CD4-positive, alpha-beta T cell (primary cell): ENCODE measurements around the gene TARS3. TPM values are rescaled to one million over a fixed set of nuclear protein-coding genes. Genes with fewer than 3 reads are reported as not detected.
"Not testable (repeated sequence)": the region's sequence is repeated elsewhere in the genome, so short reads cannot be mapped to it uniquely, and the experiment has no call there.

Experiments
- ATAC-seq: fragments of 200-7000 bp; cut with Tn5 transposase; one replicate; pipeline ENCODE4 v1.10.0; 2022; ENCODE audit warnings: mild to moderate bottlenecking; ENCODE audit not compliant: poor library complexity
- CTCF ChIA-PET: fragments of 350-600 bp; sonication (Branson Sonifier 250); formaldehyde crosslinking; loops from one replicate; lab custom pipeline; 2021; ENCODE audit warnings: antibody characterized with exemption, inconsistent platforms; lab: Charles Lee
- POLR2A ChIA-PET: fragments of 350-600 bp; sonication (Branson Sonifier 250); formaldehyde crosslinking; loops from one replicate; lab custom pipeline; 2021; ENCODE audit warnings: antibody characterized with exemption, inconsistent platforms; lab: Charles Lee
- DNase-seq, 14 experiments: peaks; one replicate each; pipeline ENCODE4 v3.0.0-alpha.2; 2013 to 2020; ENCODE audit warnings: mixed read lengths in 2 of 14
- H3K27ac ChIP-seq, 2 donors: one replicate each; pipeline versions ENCODE4 v1.5.1 to v1.7.0; 2013; ENCODE audit warnings: low read length in 2 of 2, low read depth in 1 of 2, mild to moderate bottlenecking in 1 of 2
- H3K27me3 ChIP-seq, 2 experiments: 1 replicate in 1 of 2; 2 replicates in 1 of 2; pipeline versions ENCODE4 v1.6.1 to v1.7.0; 2013; ENCODE audit warnings: low read length in 2 of 2, control low read depth in 1 of 2, mild to moderate bottlenecking in 1 of 2, moderate library complexity in 1 of 2; ENCODE audit not compliant: insufficient read depth in 2 of 2, control insufficient read depth in 1 of 2
- H3K36me3 ChIP-seq: one replicate; pipeline ENCODE4 v1.6.1; 2013; ENCODE audit warnings: low read length, control low read depth; ENCODE audit not compliant: insufficient read depth
- H3K4me1 ChIP-seq: one replicate; pipeline ENCODE4 v1.6.1; 2013; ENCODE audit warnings: low read length, control low read depth; ENCODE audit not compliant: insufficient read depth
- H3K4me3 ChIP-seq: one replicate; pipeline ENCODE4 v1.5.1; 2013; ENCODE audit warnings: mild to moderate bottlenecking, low read length, moderate library complexity
- H3K9me3 ChIP-seq, 2 experiments: 1 replicate in 1 of 2; 2 replicates in 1 of 2; pipeline versions ENCODE4 v1.6.1 to v1.7.0; 2013; ENCODE audit warnings: low read length in 2 of 2, mild to moderate bottlenecking in 2 of 2, control low read depth in 1 of 2, moderate library complexity in 1 of 2; ENCODE audit not compliant: control insufficient read depth in 1 of 2, insufficient read depth in 1 of 2
- H3K27ac Mint-ChIP-seq: one replicate; pipeline ENCODE4 v1.8.0; 2020; ENCODE audit warnings: mixed read lengths
- H3K27me3 Mint-ChIP-seq: one replicate; pipeline ENCODE4 v1.8.0; 2021; ENCODE audit warnings: mixed read lengths
- H3K36me3 Mint-ChIP-seq: one replicate; pipeline ENCODE4 v1.8.0; 2021; ENCODE audit warnings: low read depth, mixed read lengths
- H3K4me1 Mint-ChIP-seq: one replicate; pipeline ENCODE4 v1.8.0; 2021; ENCODE audit warnings: low read depth, mixed read lengths
- H3K4me3 Mint-ChIP-seq: one replicate; pipeline ENCODE4 v1.8.0; 2020; ENCODE audit warnings: mild to moderate bottlenecking, mixed read lengths
- H3K9me3 Mint-ChIP-seq: one replicate; pipeline ENCODE4 v1.8.0; 2020; ENCODE audit warnings: mixed read lengths
- intact Hi-C, 2 experiments: fragments of 100-400 bp; cut with DNase I in 1 of 2; cut with micrococcal nuclease in 1 of 2; formaldehyde crosslinking; loops; one replicate each; pipeline versions ENCODE4 v1.15.1 to v1.9.0; 2023 to 2025; cut with DNase I, micrococcal nuclease
- polyA plus RNA-seq, 2 donors: library from polyadenylated mRNA; unstranded; fragments of 120-200 nt; gene quantifications; one replicate each; pipeline ENCODE4 v1.2.1, GENCODE V29; 2013
- total RNA-seq, 174 experiments: library from RNA in 2 of 174; stranded (reverse) in 2 of 174; gene quantifications; one replicate each; pipeline ENCODE4 v1.2.3 and lab custom pipeline; 2021 to 2026
- TF ChIP-seq, protein P1 (sequence below): fragments of 200-600 bp; IDR thresholded peaks from one replicate; pipeline ENCODE4 v1.8.0; 2022; ENCODE audit warnings: antibody characterized with exemption, mild to moderate bottlenecking

Gene TARS3
- total RNA-seq (10 to 100 TPM; 16.6 to 18.1 TPM), total RNA-seq (lab: John Stamatoyannopoulos, UW) (9.2 to 72.8 (median 41.1) reads per million in 172 experiments)
- 19.4 TPM for polyA plus RNA-seq (2013, experiment 1 of 2)
- polyA plus RNA-seq (2013, experiment 2 of 2) = 24.1 TPM

DNA sequence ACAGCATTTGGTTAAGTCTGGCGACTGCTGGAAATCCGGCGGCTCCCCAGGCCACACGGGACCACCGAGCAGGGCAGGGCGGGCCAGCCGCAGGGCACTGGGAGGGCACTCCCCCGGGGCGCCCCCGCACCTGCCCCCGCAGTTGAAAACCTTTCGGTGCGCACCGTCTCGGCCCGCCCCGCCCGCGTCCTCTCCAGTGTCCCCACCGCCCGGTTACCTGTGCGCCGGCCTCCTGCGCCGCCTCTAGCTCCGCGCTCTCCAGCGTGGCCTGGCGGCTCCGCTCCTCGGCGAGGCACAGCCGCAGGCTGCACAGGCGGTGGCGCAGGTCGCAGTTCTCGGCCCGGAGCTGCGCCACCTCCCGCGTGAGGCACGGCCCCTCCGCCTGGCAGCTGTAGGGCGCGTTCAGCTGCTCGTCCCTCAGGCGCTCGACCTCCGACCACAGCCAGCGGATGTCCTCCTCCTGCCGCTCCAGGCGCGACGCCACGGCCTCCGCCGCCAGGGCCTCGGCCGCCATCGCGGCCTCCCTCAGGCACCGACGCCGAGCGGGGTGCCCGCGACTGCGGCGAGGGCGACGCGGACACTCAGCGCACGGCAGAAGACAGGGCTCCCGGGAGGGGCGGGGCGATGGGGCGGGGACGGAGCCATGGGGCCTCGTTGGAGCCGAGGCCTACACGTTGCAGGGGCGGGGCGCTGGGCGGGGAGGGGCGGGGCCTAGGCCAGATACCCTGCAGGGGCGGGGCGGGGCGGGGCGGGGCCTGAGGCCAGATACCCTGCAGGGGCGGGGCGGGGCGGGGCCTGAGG is at the start of gene TARS3:
Gene TARS3, minus strand, starts transcription at position 600 of the 801 bp plus-strand sequence. Its CDS starts 86 bp downstream, at position 514.
- ATAC-seq (peak; percentile 92), DNase-seq (peak; percentile 93 to 100 (median 97))
- ChIA-PET CTCF (interaction anchor here (1.1 to 1.4 kb wide), 3 partner anchors 20 to 424 kb away, joined by 3 to 6 read pairs (median 4); no protein-coding TSS in a partner anchor), POLR2A (interaction anchor here (0.7 to 2.5 kb wide), 23 partner anchors 10 to 1122 kb away, joined by 3 to 29 read pairs (median 4); partner anchors contain the start of genes ASB7, LINS1, SNRPA1 and TM2D3)
- peak within 1 kb of the TSS; percentile 64 for H3K4me3 ChIP-seq
- peak within 1 kb of the TSS; percentile 61 to 81 for H3K27ac ChIP-seq
- peaks cover 42% of the 10 kb centered on the region for H3K4me1 Mint-ChIP-seq
- H3K9me3 Mint-ChIP-seq = no peaks in the 10 kb centered on the region
- no peaks in the 10 kb centered on the region for H3K27me3 ChIP-seq
- intact Hi-C loops = loop anchor here (1.0 to 10.0 kb wide), 6 partner anchors 27 to 1119 kb away; partner anchors contain the start of genes SNRPA1 (in 2 of the 2), ASB7 (in 1 of the 2), LINS1 (in 1 of the 2) and TM2D3 (in 1 of the 2)
- peak within 1 kb of the TSS; percentile 87 for H3K27ac Mint-ChIP-seq
- TF ChIP-seq, protein P1, sequence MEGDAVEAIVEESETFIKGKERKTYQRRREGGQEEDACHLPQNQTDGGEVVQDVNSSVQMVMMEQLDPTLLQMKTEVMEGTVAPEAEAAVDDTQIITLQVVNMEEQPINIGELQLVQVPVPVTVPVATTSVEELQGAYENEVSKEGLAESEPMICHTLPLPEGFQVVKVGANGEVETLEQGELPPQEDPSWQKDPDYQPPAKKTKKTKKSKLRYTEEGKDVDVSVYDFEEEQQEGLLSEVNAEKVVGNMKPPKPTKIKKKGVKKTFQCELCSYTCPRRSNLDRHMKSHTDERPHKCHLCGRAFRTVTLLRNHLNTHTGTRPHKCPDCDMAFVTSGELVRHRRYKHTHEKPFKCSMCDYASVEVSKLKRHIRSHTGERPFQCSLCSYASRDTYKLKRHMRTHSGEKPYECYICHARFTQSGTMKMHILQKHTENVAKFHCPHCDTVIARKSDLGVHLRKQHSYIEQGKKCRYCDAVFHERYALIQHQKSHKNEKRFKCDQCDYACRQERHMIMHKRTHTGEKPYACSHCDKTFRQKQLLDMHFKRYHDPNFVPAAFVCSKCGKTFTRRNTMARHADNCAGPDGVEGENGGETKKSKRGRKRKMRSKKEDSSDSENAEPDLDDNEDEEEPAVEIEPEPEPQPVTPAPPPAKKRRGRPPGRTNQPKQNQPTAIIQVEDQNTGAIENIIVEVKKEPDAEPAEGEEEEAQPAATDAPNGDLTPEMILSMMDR = peak; percentile 38
- H3K4me1 ChIP-seq = peaks cover 20% of the 10 kb centered on the region
- H3K27me3 Mint-ChIP-seq = no peaks in the 10 kb centered on the region
- H3K4me3 Mint-ChIP-seq = peak within 1 kb of the TSS; percentile 89
- no peaks in the 10 kb centered on the region for H3K9me3 ChIP-seq
- peaks cover 30% of the 10 kb centered on the region for H3K36me3 ChIP-seq
- peaks cover 44% of the 10 kb centered on the region for H3K36me3 Mint-ChIP-seq

DNA sequence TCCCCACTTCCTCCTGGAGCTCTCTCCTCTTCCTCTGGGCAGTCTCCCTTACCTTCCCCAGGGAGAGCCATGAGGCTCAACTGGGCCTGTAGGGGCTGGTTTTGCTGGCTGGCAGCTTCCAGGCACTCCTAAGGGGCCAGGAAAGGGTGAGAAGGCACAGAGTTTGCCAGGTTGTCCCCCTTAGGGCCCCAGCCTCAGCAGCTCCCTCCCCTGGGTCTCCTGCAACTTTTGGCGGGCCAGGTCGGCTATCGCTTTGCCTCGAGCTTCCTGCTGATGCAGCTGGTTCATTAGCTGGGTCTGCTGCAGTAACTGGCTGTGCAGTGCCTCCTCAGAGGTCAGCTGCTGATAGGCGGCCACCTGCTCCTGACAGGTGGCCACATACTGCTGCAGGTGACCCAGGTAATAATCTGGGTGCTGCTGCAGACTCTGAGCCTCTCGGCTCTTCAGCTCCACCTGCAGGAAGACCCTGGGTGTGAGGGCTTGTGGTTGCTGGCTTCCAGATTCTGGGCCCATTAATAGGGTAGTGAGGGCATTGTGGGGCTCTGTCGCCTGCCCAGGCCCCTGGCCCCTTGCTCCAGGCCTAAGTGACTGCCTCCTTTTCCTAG is 49.3 kb upstream of the TARS3 start:
- Histone ChIP-seq H3K36me3 (no peaks in the 10 kb centered on the region), H3K27ac (no peak overlapping the region), H3K4me1 (no peaks in the 10 kb centered on the region), H3K9me3 (no peaks in the 10 kb centered on the region), H3K27me3 (no peaks in the 10 kb centered on the region), H3K4me3 (no peak overlapping the region)
- ATAC-seq = no peak
- H3K4me3 Mint-ChIP-seq = no peak overlapping the region
- no peak overlapping the region for H3K27ac Mint-ChIP-seq
- TF ChIP-seq, protein P1 = no peak
- H3K36me3 Mint-ChIP-seq = no peaks in the 10 kb centered on the region
- ChIA-PET POLR2A (no interaction called here), CTCF (no interaction called here)
- H3K4me1 Mint-ChIP-seq = no peaks in the 10 kb centered on the region
- no peaks in the 10 kb centered on the region for H3K9me3 Mint-ChIP-seq
- intact Hi-C loops = no loop called here
- peak in 4 of 14 experiments; percentile 5 to 25 (median 14) for DNase-seq
- H3K27me3 Mint-ChIP-seq = peaks cover under 1% of the 10 kb centered on the region

DNA sequence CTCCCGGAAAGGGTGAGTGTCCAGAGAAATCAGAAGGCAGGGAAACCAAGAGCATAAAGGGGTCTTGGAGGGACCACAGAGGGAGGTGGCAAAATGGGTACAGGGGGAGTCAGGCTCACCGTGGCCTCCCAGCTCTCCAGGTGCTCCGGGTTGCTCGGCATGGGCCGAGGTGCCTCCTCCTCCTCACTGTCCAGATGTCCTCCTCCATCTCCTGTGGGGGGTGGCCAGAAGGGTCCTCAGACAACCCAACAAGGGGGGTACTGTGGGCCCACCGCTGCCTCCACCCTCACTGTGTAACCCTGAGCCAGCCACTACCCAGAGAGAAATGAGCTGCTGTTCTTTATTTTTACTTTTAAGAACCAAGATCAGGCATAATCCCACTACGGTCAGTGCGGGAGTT is 48.6 kb upstream of the TARS3 start:
- Histone ChIP-seq H3K27me3 (no peaks in the 10 kb centered on the region), H3K9me3 (no peaks in the 10 kb centered on the region), H3K36me3 (no peaks in the 10 kb centered on the region), H3K27ac (no peak overlapping the region), H3K4me1 (no peaks in the 10 kb centered on the region), H3K4me3 (no peak overlapping the region)
- ChIA-PET CTCF (no interaction called here), POLR2A (no interaction called here)
- no peaks in the 10 kb centered on the region for H3K4me1 Mint-ChIP-seq
- no peak overlapping the region for H3K4me3 Mint-ChIP-seq
- ATAC-seq = no peak
- no peak overlapping the region for H3K27ac Mint-ChIP-seq
- TF ChIP-seq, protein P1 = no peak
- no peaks in the 10 kb centered on the region for H3K36me3 Mint-ChIP-seq
- H3K27me3 Mint-ChIP-seq = no peaks in the 10 kb centered on the region
- H3K9me3 Mint-ChIP-seq = no peaks in the 10 kb centered on the region
- no peak for DNase-seq
- intact Hi-C loops = no loop called here

DNA sequence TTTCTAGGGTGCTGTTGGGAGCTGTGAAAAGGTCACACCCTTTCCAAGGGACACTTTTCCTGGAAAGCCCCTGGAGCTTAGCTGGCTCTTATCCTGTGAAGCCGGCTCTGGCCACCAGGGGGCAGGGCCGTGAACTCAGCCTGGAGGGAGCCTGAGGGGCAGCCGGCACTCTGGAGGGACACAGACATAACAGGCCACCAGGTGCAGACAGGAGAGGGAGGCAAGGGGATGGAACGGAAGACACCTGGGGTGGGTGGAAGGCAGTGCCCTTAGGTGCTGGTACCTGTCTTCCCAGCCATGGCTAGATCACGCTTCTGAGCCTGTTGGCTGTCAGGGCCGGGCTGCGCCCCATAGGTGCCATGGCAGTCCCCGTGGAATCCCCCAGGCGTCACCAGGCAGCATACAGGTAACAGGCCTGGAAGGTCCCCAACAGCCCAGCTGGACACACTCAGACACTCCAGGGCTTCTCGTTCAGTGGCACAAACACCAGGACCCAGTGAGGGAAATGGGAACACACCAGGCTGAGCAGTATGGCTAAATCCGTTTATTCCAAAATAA is 42.9 kb upstream of the TARS3 start:
- H3K4me3 Mint-ChIP-seq, POLR2A ChIA-PET, CTCF ChIA-PET: not testable (repeated sequence)

More for the DNA sequence above, 42.9 kb upstream of the TARS3 start:
- H3K36me3 ChIP-seq, H3K4me3 ChIP-seq, H3K27me3 Mint-ChIP-seq, H3K27me3 ChIP-seq, DNase-seq, H3K27ac Mint-ChIP-seq, H3K27ac ChIP-seq, intact Hi-C loops, ATAC-seq, H3K4me1 Mint-ChIP-seq, H3K4me1 ChIP-seq, H3K9me3 Mint-ChIP-seq, H3K36me3 Mint-ChIP-seq: not testable (repeated sequence)
- H3K9me3 ChIP-seq = peaks cover 0 to 19% of the 10 kb centered on the region in 2 experiments
